Astrocyte (in vitro differentiated cells and primary cell): Measurements from ENCODE around the gene SMARCA1. TPM values are rescaled to one million over a fixed set of nuclear protein-coding genes. Genes with fewer than 3 reads are reported as not detected.

Source experiments
- DNase-seq: peaks from one replicate; pipeline ENCODE4 v3.0.0-alpha.2; 2010; ENCODE audit warnings: low read depth
- FAIRE-seq: peaks from 2 replicates; lab custom pipeline; 2011; peaks lifted over from hg19 to GRCh38; lab: Jason Lieb, UNC
- H2AFZ ChIP-seq: 2 replicates; pipeline ENCODE4 v1.6.0; 2012; ENCODE audit warnings: low read depth, low read length, inconsistent platforms
- H3K27ac ChIP-seq: 2 replicates; pipeline ENCODE4 v1.5.1; 2011; ENCODE audit warnings: low read depth, low read length, inconsistent platforms
- H3K27me3 ChIP-seq: 2 replicates; pipeline ENCODE4 v1.6.0; 2011; ENCODE audit warnings: low read length, inconsistent platforms; ENCODE audit not compliant: insufficient read depth
- H3K36me3 ChIP-seq: 2 replicates; pipeline ENCODE4 v1.5.1; 2011; ENCODE audit warnings: low read length, inconsistent platforms; ENCODE audit not compliant: insufficient read depth
- H3K4me1 ChIP-seq: 2 replicates; pipeline ENCODE4 v1.5.1; 2011; ENCODE audit warnings: low read length, inconsistent platforms; ENCODE audit not compliant: insufficient read depth
- H3K4me2 ChIP-seq: 2 replicates; pipeline ENCODE4 v1.6.0; 2012; ENCODE audit warnings: low read length, inconsistent platforms
- H3K4me3 ChIP-seq: 2 replicates; pipeline ENCODE4 v1.5.1; 2011; ENCODE audit warnings: low read depth, mild to moderate bottlenecking, low read length, inconsistent platforms; ENCODE audit not compliant: insufficient read depth
- H3K79me2 ChIP-seq: 2 replicates; pipeline ENCODE4 v1.6.0; 2012; ENCODE audit warnings: mild to moderate bottlenecking, low read length, inconsistent platforms; ENCODE audit not compliant: insufficient read depth
- H3K9ac ChIP-seq: 2 replicates; pipeline ENCODE4 v1.6.0; 2012; ENCODE audit warnings: mild to moderate bottlenecking, low read length, inconsistent platforms
- H3K9me3 ChIP-seq: 2 replicates; pipeline ENCODE4 v1.5.1; 2012; ENCODE audit warnings: low read depth, mild to moderate bottlenecking, low read length, inconsistent platforms; ENCODE audit not compliant: insufficient read depth
- H4K20me1 ChIP-seq: 2 replicates; pipeline ENCODE4 v1.6.0; 2012; ENCODE audit warnings: low read length, inconsistent platforms; ENCODE audit not compliant: insufficient read depth
- H3K27ac Mint-ChIP-seq: one replicate; pipeline ENCODE4 v1.8.0; 2021; ENCODE audit warnings: mild to moderate bottlenecking, mixed read lengths; ENCODE audit not compliant: unreplicated experiment
- H3K27me3 Mint-ChIP-seq: one replicate; pipeline ENCODE4 v1.8.0; 2021; ENCODE audit warnings: low read depth, mixed read lengths; ENCODE audit not compliant: unreplicated experiment
- H3K36me3 Mint-ChIP-seq: one replicate; pipeline ENCODE4 v1.8.0; 2021; ENCODE audit warnings: low read depth, mixed read lengths; ENCODE audit not compliant: unreplicated experiment
- H3K4me1 Mint-ChIP-seq: one replicate; pipeline ENCODE4 v1.8.0; 2021; ENCODE audit warnings: low read depth, mixed read lengths; ENCODE audit not compliant: unreplicated experiment
- H3K4me3 Mint-ChIP-seq: one replicate; pipeline ENCODE4 v1.8.0; 2021; ENCODE audit warnings: mild to moderate bottlenecking, moderate library complexity, mixed read lengths; ENCODE audit not compliant: unreplicated experiment
- H3K9me3 Mint-ChIP-seq: one replicate; pipeline ENCODE4 v1.8.0; 2021; ENCODE audit warnings: mild to moderate bottlenecking, mixed read lengths; ENCODE audit not compliant: unreplicated experiment
- CTCF ChIP-seq: IDR thresholded peaks from 2 replicates; pipeline ENCODE4 v1.5.1; 2011; ENCODE audit warnings: low read depth, mild to moderate bottlenecking, inconsistent platforms, low read length, moderate library complexity; ENCODE audit not compliant: insufficient read depth
- EZH2 ChIP-seq: IDR thresholded peaks from 2 replicates; pipeline ENCODE4 v1.6.1; 2012; ENCODE audit warnings: mild to moderate bottlenecking, low read length, inconsistent platforms; ENCODE audit not compliant: insufficient read depth
- total RNA-seq: library from RNA; stranded (reverse); gene quantifications from 2 replicates; pipeline ENCODE4 v1.2.1, GENCODE V29; 2021

The SMARCA1 gene
- total RNA-seq, 1 donor from 2014 or later: 104 TPM

- Histone ChIP-seq H3K36me3 (peaks cover 14% of the 10 kb centered on the region), H2AFZ (no peak overlapping the region), H3K9ac (no peak overlapping the region), H3K79me2 (no peaks in the 10 kb centered on the region), H3K27ac (peak overlapping the region; percentile 38), H3K4me1 (peaks cover 31% of the 10 kb centered on the region), H3K9me3 (no peaks in the 10 kb centered on the region), H4K20me1 (no peaks in the 10 kb centered on the region), H3K4me2 (peak overlapping the region; percentile 62), H3K4me3 (no peak overlapping the region), H3K27me3 (no peaks in the 10 kb centered on the region)
- Mint-ChIP-seq H3K4me1 (peaks cover 25% of the 10 kb centered on the region), H3K4me3 (no peak overlapping the region), H3K9me3 (no peaks in the 10 kb centered on the region), H3K27ac (peak overlapping the region; percentile 85), H3K36me3 (peaks cover 6% of the 10 kb centered on the region), H3K27me3 (no peaks in the 10 kb centered on the region)
- TF ChIP-seq CTCF (no peak), EZH2 (no peak)
- FAIRE-seq: no peak
- peak; percentile 29 for DNase-seq
These were observed 26.7 kb downstream of the SMARCA1 start for GRCh38 chrX:129496625-129497024.

GRCh38 chrX:129495900-129496299 is 27.4 kb downstream of the SMARCA1 start:
- Mint-ChIP-seq H3K36me3 (peaks cover 6% of the 10 kb centered on the region), H3K4me1 (peaks cover 25% of the 10 kb centered on the region), H3K27ac (peak overlapping the region; percentile 85), H3K27me3 (no peaks in the 10 kb centered on the region), H3K4me3 (no peak overlapping the region), H3K9me3 (no peaks in the 10 kb centered on the region)
- H3K4me1 ChIP-seq: peaks cover 31% of the 10 kb centered on the region
- no peaks in the 10 kb centered on the region for H4K20me1 ChIP-seq
- H3K4me3 ChIP-seq: no peak overlapping the region
- DNase-seq: peak; percentile 45
- no peaks in the 10 kb centered on the region for H3K9me3 ChIP-seq
- H3K27ac ChIP-seq: peak overlapping the region; percentile 38
- peaks cover 16% of the 10 kb centered on the region for H3K36me3 ChIP-seq
- H2AFZ ChIP-seq: no peak overlapping the region
- no peaks in the 10 kb centered on the region for H3K79me2 ChIP-seq
- H3K9ac ChIP-seq: no peak overlapping the region
- TF ChIP-seq CTCF (no peak), EZH2 (no peak)
- no peaks in the 10 kb centered on the region for H3K27me3 ChIP-seq
- peak overlapping the region; percentile 62 for H3K4me2 ChIP-seq
- FAIRE-seq: peak; percentile 91

- no peaks in the 10 kb centered on the region for H3K79me2 ChIP-seq
- no peaks in the 10 kb centered on the region for H3K27me3 ChIP-seq
- Mint-ChIP-seq H3K27ac (no peak overlapping the region), H3K4me3 (no peak overlapping the region), H3K9me3 (no peaks in the 10 kb centered on the region), H3K4me1 (peaks cover 25% of the 10 kb centered on the region), H3K27me3 (no peaks in the 10 kb centered on the region), H3K36me3 (peaks cover 6% of the 10 kb centered on the region)
- H3K4me1 ChIP-seq: peaks cover 31% of the 10 kb centered on the region
- DNase-seq: no peak
- no peak overlapping the region for H3K4me3 ChIP-seq
- no peak overlapping the region for H3K27ac ChIP-seq
- H4K20me1 ChIP-seq: no peaks in the 10 kb centered on the region
- no peak overlapping the region for H3K4me2 ChIP-seq
- H3K36me3 ChIP-seq: peaks cover 16% of the 10 kb centered on the region
- no peak overlapping the region for H2AFZ ChIP-seq
- H3K9ac ChIP-seq: no peak overlapping the region
- FAIRE-seq: no peak
- TF ChIP-seq EZH2 (no peak), CTCF (no peak)
- no peaks in the 10 kb centered on the region for H3K9me3 ChIP-seq
These were observed 28.4 kb downstream of the SMARCA1 start for GRCh38 chrX:129494887-129495286.
